ENCODE results near the gene ROR1. TPM values are rescaled to one million over a fixed set of nuclear protein-coding genes. Genes with fewer than 3 reads are reported as not detected.

ROR1 gene
- total RNA-seq, 4 donors from 2014 or later: 0.73 to 2.6 (median 1.4) TPM

DNA sequence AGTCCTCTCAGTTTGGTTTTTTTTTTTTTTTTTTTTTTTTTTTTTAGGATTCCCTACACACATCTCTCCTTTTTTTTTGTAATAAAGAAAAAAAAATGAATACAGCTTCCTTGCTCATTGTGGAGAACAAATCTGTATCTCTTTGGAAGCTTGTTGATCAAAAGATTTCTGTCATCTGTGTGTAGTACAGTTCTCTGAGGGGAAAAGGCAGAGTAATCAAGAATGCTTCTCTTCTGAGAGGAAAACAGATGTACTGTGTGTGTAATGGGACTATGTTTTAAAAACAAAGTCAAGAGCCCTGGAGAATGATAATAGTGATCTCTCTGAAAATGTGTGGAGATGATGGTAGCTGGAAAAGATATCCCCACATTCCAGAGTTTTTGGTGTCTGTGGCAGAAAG lies 16.5 kb upstream of the ROR1 start:
- no peak for TF ChIP-seq POLR2A (IDR thresholded peaks at IDR 0.05)
- TF ChIP-seq, protein P1, sequence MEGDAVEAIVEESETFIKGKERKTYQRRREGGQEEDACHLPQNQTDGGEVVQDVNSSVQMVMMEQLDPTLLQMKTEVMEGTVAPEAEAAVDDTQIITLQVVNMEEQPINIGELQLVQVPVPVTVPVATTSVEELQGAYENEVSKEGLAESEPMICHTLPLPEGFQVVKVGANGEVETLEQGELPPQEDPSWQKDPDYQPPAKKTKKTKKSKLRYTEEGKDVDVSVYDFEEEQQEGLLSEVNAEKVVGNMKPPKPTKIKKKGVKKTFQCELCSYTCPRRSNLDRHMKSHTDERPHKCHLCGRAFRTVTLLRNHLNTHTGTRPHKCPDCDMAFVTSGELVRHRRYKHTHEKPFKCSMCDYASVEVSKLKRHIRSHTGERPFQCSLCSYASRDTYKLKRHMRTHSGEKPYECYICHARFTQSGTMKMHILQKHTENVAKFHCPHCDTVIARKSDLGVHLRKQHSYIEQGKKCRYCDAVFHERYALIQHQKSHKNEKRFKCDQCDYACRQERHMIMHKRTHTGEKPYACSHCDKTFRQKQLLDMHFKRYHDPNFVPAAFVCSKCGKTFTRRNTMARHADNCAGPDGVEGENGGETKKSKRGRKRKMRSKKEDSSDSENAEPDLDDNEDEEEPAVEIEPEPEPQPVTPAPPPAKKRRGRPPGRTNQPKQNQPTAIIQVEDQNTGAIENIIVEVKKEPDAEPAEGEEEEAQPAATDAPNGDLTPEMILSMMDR (IDR thresholded peaks at IDR 0.05): no peak
- Histone ChIP-seq H3K9me3 (no peaks in the 10 kb centered on the region), H3K27me3 (no peaks in the 10 kb centered on the region), H3K36me3 (no peaks in the 10 kb centered on the region), H3K4me3 (replicated peaks in 1 of 3) (no peak overlapping the region), H3K27ac (no peak overlapping the region), H3K4me1 (no peaks in the 10 kb centered on the region)
- DNase-seq: no peak
- intact Hi-C loops (cut with DNase I): no loop called here

DNA sequence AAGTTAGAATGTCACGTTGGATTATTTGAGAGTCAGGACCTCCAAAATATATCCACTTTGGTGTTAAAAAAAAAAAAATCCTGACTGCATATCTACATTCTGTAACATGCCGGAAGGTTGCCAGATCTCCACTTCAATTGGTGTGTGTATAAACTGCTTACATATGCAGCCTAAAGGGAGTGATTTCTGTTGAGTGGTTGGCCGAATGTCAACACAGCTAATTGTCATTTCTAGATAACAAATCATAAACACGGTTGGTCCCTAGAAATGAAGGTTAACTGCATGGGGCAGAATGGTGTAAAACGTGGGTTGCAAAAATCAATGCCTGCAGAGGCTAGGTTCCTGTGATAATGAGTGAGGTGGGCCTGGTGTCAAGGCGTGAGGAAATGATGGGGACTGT lies 15.0 kb upstream of the ROR1 start:
- no peaks in the 10 kb centered on the region for H3K4me1 ChIP-seq
- intact Hi-C loops (cut with DNase I): no loop called here
- no peaks in the 10 kb centered on the region for H3K36me3 ChIP-seq
- WGBS, 2 donors: 35 to 41% methylated on average over 6 of the region's 6 CpGs
- no peaks in the 10 kb centered on the region for H3K27me3 ChIP-seq
- H3K27ac ChIP-seq: no peak overlapping the region
- no peak for TF ChIP-seq POLR2A (IDR thresholded peaks at IDR 0.05)
- TF ChIP-seq, protein P1 (IDR thresholded peaks at IDR 0.05): no peak
- no peak overlapping the region for H3K4me3 ChIP-seq (replicated peaks in 1 of 3)
- peak in 1 of 2 donors; percentile 5 for DNase-seq
- no peaks in the 10 kb centered on the region for H3K9me3 ChIP-seq

DNA sequence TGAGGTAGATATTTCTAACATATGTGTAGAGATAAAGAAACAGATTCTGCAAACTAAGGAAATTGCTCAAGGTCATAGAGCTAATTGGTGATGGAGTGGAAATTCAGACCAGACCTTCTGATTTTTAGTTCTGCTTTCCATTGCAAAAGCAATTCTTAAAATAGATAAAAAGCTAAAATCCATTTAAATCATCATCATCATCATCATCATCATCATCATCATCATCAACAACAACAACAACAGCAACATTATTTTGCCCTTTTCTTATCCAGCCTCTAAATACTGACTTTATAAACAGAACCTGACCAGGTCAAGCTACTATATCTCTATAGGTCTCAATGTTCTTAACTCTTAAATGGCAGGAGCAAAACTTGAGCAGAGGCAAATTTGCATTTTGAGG lies 14.0 kb upstream of the ROR1 start:
- Histone ChIP-seq H3K27me3 (no peaks in the 10 kb centered on the region), H3K4me3 (replicated peaks in 1 of 3) (no peak overlapping the region), H3K4me1 (no peaks in the 10 kb centered on the region), H3K36me3 (no peaks in the 10 kb centered on the region), H3K9me3 (no peaks in the 10 kb centered on the region), H3K27ac (no peak overlapping the region)
- intact Hi-C loops (cut with DNase I): no loop called here
- DNase-seq: no peak
- TF ChIP-seq, protein P1 (IDR thresholded peaks at IDR 0.05): no peak
- TF ChIP-seq POLR2A (IDR thresholded peaks at IDR 0.05): no peak

DNA sequence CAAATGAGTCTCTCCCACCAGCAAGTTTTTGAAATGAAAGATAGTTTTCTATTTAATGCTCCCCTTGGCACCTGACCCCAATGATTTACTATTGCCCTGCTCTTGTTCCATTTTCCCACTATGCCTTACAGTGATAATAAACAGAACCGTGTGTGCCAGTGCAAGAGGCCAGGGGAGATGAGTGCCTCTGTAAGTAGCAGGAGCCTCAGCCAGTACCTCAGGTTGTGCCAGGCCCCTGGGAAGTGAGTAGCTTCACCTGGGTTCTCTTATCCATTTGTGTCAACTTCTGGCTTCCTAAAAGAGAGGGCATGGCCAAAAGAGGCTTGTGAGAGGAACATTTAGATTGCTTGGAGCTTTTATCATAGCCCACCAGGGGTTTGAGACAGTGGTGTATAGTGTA lies 3.4 kb upstream of the ROR1 start:
- DNase-seq: no peak
- no peaks in the 10 kb centered on the region for H3K9me3 ChIP-seq
- WGBS, 2 donors: 38 to 71% methylated on average over 1 of the region's 1 CpG
- intact Hi-C loops (cut with DNase I): loop anchor here (10.0 kb wide), 1 partner anchor 364 kb away; no protein-coding TSS in a partner anchor
- TF ChIP-seq, protein P1 (IDR thresholded peaks at IDR 0.05): no peak
- TF ChIP-seq POLR2A (IDR thresholded peaks at IDR 0.05): no peak
- H3K27me3 ChIP-seq: no peaks in the 10 kb centered on the region
- peaks cover 4% of the 10 kb centered on the region in 2 donors for H3K4me1 ChIP-seq
- no peak overlapping the region for H3K27ac ChIP-seq
- H3K4me3 ChIP-seq (replicated peaks in 1 of 3): no peak overlapping the region
- no peaks in the 10 kb centered on the region for H3K36me3 ChIP-seq

DNA sequence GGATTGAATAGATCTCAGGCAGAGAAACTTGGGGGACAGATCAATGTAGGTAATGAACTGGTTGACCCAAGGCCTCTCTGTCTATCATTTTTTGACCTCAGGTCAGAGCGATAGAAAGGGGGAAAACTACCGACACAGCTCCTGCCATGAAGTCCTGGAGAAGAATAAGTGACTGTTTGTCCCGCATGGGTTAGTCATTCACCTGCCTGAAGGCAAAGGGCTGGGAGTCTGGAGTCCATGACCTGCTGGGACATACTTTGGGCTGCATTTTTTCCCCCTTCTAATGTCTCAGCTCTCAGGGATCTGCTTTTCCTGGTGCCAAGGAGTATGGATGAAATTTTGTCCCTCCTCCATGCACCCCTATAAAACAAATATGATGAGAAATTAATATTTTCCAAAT lies 1.6 kb upstream of the ROR1 start:
- TF ChIP-seq POLR2A (IDR thresholded peaks at IDR 0.05): no peak
- TF ChIP-seq, protein P1 (IDR thresholded peaks at IDR 0.05): no peak
- DNase-seq: no peak
- no peaks in the 10 kb centered on the region for H3K27me3 ChIP-seq
- no peaks in the 10 kb centered on the region for H3K36me3 ChIP-seq
- intact Hi-C loops (cut with DNase I): loop anchor here (10.0 kb wide), 1 partner anchor 363 kb away; no protein-coding TSS in a partner anchor
- H3K9me3 ChIP-seq: no peaks in the 10 kb centered on the region
- no peak overlapping the region for H3K4me3 ChIP-seq (replicated peaks in 1 of 3)
- peaks cover 4% of the 10 kb centered on the region in 2 donors for H3K4me1 ChIP-seq
- no peak overlapping the region for H3K27ac ChIP-seq
- WGBS, 2 donors: 93 to 100% methylated on average over 3 of the region's 3 CpGs

Measured in thyroid gland (tissue), 4 donors.